ENCODE data around the gene RASGRF1.
"Not testable (repeated sequence)": the region's sequence is repeated elsewhere in the genome, so short reads cannot be mapped to it uniquely, and the experiment has no call there.

The RASGRF1 gene

GRCh38 chr15:78947506-78947905 lies 143.1 kb downstream of the RASGRF1 start:
- DNase-seq, result no peak

GRCh38 chr15:78946493-78946892 lies 144.1 kb downstream of the RASGRF1 start:
- no peak for DNase-seq

GRCh38 chr15:78944669-78945407 lies 145.7 kb downstream of the RASGRF1 start, which contains the start of gene CTSH:
CTSH (minus strand) TSS chr15:78945046; CDS start chr15:78944981, 65 bp downstream.
- peak; percentile 72 to 75 for DNase-seq

- peak in 1 of 2 donors; percentile 6 for DNase-seq
These were observed 146.4 kb downstream of the RASGRF1 start for GRCh38 chr15:78944202-78944625.

GRCh38 chr15:78943692-78944091 lies 146.9 kb downstream of the RASGRF1 start:
- DNase-seq, result no peak

- DNase-seq, result no peak
These were observed 147.8 kb downstream of the RASGRF1 start for GRCh38 chr15:78942741-78943140.

- no peak for DNase-seq
These were observed 151.7 kb downstream of the RASGRF1 start for GRCh38 chr15:78938658-78939488.

- DNase-seq, result no peak
These were observed 153.3 kb downstream of the RASGRF1 start for GRCh38 chr15:78937132-78937739.

- no peak for DNase-seq
These were observed 155.9 kb downstream of the RASGRF1 start for GRCh38 chr15:78934655-78935023.

- DNase-seq, result no peak
These were observed 156.5 kb downstream of the RASGRF1 start for GRCh38 chr15:78933823-78934654.

GRCh38 chr15:78933187-78933822 lies 157.3 kb downstream of the RASGRF1 start:
- DNase-seq, result no peak

GRCh38 chr15:78932258-78932808 lies 158.2 kb downstream of the RASGRF1 start:
- DNase-seq, result no peak

- DNase-seq, result no peak
These were observed 158.9 kb downstream of the RASGRF1 start for GRCh38 chr15:78931439-78932257.

GRCh38 chr15:78930577-78931388 lies 159.8 kb downstream of the RASGRF1 start:
- no peak for DNase-seq

GRCh38 chr15:78929536-78930264 lies 160.9 kb downstream of the RASGRF1 start:
- no peak for DNase-seq

GRCh38 chr15:78928616-78929093 lies 161.9 kb downstream of the RASGRF1 start:
- DNase-seq, result no peak

- DNase-seq, result not testable (repeated sequence)
These were observed 162.4 kb downstream of the RASGRF1 start for GRCh38 chr15:78928176-78928575.

- no peak for DNase-seq
These were observed 163.3 kb downstream of the RASGRF1 start for GRCh38 chr15:78927077-78927790.

Measured in activated CD4-positive, alpha-beta T cell treated with anti-CD3 and anti-CD28 coated beads for 4 hours (primary cell).